ENCODE measurements around the gene TCEAL9. TPM values are rescaled to one million over a fixed set of nuclear protein-coding genes. Genes with fewer than 3 reads are reported as not detected.

Gene TCEAL9
- 56.1 and 65.6 TPM in 2 replicates for total RNA-seq

GRCh38 chrX:103356130-103356798 lies at the start of gene TCEAL9:
Gene TCEAL9 (plus strand): TSS chrX:103356506. CDS start chrX:103357685, 1,179 bp downstream.

GRCh38 chrX:103310555-103311398 lies 45.5 kb upstream of the TCEAL9 start, which contains the start of gene BEX2:
Gene BEX2 (minus strand): TSS chrX:103310990. CDS start chrX:103309976, 1,014 bp downstream.

GRCh38 chrX:103329991-103330390 lies 26.3 kb upstream of the TCEAL9 start, which contains the start of gene TCEAL7:
Gene TCEAL7 (plus strand): TSS chrX:103330239. CDS start chrX:103331404, 1,165 bp downstream.

GRCh38 chrX:103376118-103376978 lies 20.0 kb downstream of the TCEAL9 start, which contains the start of gene BEX3:
Gene BEX3 (plus strand): TSS chrX:103376538. CDS start chrX:103377522, 984 bp downstream.

Small RNAs within 50 kb of the gene (small RNA-seq; reads per million reads assigned to genes)
- gene Z92846.1 = not detected

Other genes starting within 250 kb of the TCEAL9 start
- 20.9 and 22.2 TPM in 2 replicates for gene BEX4, start 141.4 kb upstream of the TCEAL9 start, total RNA-seq
- 78.7 and 103 TPM in 2 replicates for gene TCEAL8, start 101.4 kb upstream of the TCEAL9 start, total RNA-seq
- not detected in 2 replicates for gene TCEAL5, start 79.8 kb upstream of the TCEAL9 start, total RNA-seq
- 0.73 and 0.97 TPM in 2 replicates for gene BEX2, start 45.5 kb upstream of the TCEAL9 start, total RNA-seq
- gene TCEAL7, start 26.3 kb upstream of the TCEAL9 start, total RNA-seq = 21.3 and 23.6 TPM in 2 replicates
- gene BEX3, start 20.0 kb downstream of the TCEAL9 start, total RNA-seq = 110 and 139 TPM in 2 replicates
- 0.12 and 0.32 TPM in 2 replicates for gene RAB40A, start 163.0 kb downstream of the TCEAL9 start, total RNA-seq
- gene TCEAL4, start 229.0 kb downstream of the TCEAL9 start, total RNA-seq = 20.9 and 23.1 TPM in 2 replicates